GM19239 (cell line): ENCODE results near the gene GRAMD1B.

Experiments used
- DNase-seq: peaks from one replicate; pipeline ENCODE4 v3.0.0; 2011; ENCODE audit warnings: low spot score; ENCODE audit not compliant: insufficient read length
- FAIRE-seq: peaks from 2 replicates; lab custom pipeline; 2011; peaks lifted over from hg19 to GRCh38; lab: Jason Lieb, UNC

The GRAMD1B gene

DNA sequence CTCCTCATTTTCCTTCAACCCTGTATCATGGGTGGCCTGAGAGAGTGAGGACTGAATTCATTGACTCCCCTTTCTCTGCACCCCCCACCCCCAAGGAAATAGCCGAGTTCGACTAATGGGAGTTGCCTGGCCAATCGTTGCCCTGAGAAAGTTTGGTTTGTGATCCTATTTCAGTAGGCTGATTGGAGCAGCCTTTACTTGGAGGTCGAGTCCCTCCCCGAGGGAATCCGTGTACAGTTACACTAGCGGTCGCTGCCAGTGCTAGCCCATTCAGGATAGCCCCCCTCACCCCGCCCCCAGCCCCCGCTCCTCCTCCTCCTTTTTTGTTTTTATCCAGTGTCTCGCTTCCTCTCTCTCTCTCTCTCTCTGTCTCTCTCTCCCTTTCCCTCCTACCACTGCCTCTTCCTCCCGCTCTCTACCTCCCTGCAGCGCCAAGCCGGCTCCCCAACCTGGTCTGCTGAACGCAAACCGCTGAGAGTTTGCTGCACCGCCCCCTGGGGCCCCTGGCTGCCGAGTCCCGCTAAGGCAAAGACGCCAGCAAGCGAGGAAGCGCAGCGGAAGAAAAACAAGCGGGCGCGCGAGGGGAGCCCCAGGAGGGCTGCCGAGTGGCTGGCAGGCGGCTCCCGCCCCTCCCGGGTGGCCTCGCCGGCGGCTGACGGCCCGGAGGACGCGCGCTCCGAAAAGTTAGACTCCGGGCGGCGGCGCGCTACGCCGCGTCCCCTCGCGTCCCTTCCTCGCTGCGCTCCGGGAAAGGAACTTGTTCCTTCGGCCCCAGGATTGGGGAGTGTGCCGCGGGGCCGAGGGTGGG, at the start of gene GRAMD1B:
Gene GRAMD1B (plus strand): TSS at position 357 of the 808 bp plus-strand sequence. CDS start 524 bp downstream, outside the sequence.
- FAIRE-seq, result peak; percentile 76

GRCh38 chr11:123381149-123381548, 48.9 kb upstream of the GRAMD1B start:
- FAIRE-seq, result no peak

More for the DNA sequence above, at the start of gene GRAMD1B:
- peak; percentile 48 for DNase-seq

GRCh38 chr11:123381817-123382554, 48.1 kb upstream of the GRAMD1B start:
- FAIRE-seq (peak; percentile 93), DNase-seq (no peak)

More at GRCh38 chr11:123381149-123381548, 48.9 kb upstream of the GRAMD1B start:
- no peak for DNase-seq

DNA sequence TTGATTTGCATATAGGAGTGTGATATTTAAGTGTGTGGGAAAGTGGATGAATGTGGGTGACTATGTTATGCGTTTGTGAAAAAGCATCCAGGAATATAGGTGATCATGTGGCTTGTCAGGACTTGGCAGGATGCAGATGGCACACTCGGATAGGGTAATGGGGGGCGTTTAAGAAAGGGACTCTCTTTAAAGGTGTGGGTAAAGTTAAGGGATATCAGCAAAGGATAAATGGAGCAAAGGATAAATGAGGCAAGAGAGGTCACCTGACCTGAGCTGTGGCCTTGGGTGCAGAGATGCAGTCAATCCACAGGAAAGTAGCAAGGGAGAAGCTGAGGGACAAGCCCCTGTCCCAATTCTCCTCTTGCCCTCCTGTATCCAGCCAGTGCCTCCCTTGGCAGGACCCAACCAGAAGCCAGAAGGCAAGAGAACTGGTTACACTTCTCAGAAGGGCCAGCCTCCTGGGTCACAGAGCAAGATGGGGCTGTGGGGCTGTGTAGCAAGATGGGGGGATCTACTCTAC, 47.5 kb upstream of the GRAMD1B start:
- FAIRE-seq (no peak), DNase-seq (no peak)

- FAIRE-seq (no peak), DNase-seq (no peak)
Measured at GRCh38 chr11:123384116-123384515, 46.0 kb upstream of the GRAMD1B start.

GRCh38 chr11:123386796-123387510, 43.1 kb upstream of the GRAMD1B start:
- FAIRE-seq (no peak), DNase-seq (no peak)

GRCh38 chr11:123388640-123389039, 41.4 kb upstream of the GRAMD1B start:
- no peak for DNase-seq
- FAIRE-seq, result no peak

- no peak for FAIRE-seq
- no peak for DNase-seq
Measured at GRCh38 chr11:123390146-123390545, 39.9 kb upstream of the GRAMD1B start.

GRCh38 chr11:123391646-123392348, 38.3 kb upstream of the GRAMD1B start:
- DNase-seq, result no peak

GRCh38 chr11:123392431-123392830, 37.6 kb upstream of the GRAMD1B start:
- FAIRE-seq (no peak), DNase-seq (no peak)

More at GRCh38 chr11:123391646-123392348, 38.3 kb upstream of the GRAMD1B start:
- FAIRE-seq, result peak; percentile 87

- peak; percentile 56 for FAIRE-seq
Measured at GRCh38 chr11:123392844-123393243, 37.2 kb upstream of the GRAMD1B start.

GRCh38 chr11:123393312-123393927, 36.6 kb upstream of the GRAMD1B start:
- DNase-seq (no peak), FAIRE-seq (peak; percentile 78)

More at GRCh38 chr11:123392844-123393243, 37.2 kb upstream of the GRAMD1B start:
- DNase-seq, result no peak

GRCh38 chr11:123404676-123405075, 25.4 kb upstream of the GRAMD1B start:
- FAIRE-seq (no peak), DNase-seq (no peak)

- no peak for DNase-seq
- peak; percentile 33 for FAIRE-seq
Measured at GRCh38 chr11:123405123-123405592, 24.9 kb upstream of the GRAMD1B start.

DNA sequence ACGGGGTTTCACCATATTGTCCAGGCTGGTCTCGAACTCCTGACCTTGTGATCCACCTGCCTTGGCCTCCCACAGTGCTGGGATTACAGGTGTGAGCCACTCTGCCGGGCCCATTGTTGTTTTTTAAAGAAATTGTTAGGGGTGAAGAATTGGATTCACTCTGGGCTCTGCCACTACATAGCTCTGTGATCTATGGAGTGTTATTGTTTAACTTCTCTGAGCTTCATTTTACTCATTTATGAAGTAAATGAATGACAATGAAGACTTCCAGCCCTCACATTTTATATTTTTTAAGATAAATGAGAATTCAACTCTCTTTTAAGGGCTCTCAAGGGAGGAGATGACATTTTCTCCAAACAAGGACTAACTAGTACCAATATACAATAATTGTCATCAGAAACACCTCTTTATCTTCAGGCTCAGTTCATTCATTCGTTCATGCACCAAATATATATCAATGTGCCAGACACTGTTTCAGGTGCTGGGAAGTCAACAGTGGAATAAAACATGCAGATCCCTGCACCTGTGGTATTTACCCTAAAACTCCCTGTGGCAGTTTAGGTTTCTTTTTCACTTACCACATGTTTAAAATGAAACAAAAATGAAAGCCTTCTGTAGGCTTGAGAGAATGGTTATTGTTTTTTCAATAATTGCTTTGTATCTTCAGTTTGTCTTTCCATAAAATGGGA, 23.5 kb upstream of the GRAMD1B start:
- FAIRE-seq (peak; percentile 95), DNase-seq (no peak)

DNA sequence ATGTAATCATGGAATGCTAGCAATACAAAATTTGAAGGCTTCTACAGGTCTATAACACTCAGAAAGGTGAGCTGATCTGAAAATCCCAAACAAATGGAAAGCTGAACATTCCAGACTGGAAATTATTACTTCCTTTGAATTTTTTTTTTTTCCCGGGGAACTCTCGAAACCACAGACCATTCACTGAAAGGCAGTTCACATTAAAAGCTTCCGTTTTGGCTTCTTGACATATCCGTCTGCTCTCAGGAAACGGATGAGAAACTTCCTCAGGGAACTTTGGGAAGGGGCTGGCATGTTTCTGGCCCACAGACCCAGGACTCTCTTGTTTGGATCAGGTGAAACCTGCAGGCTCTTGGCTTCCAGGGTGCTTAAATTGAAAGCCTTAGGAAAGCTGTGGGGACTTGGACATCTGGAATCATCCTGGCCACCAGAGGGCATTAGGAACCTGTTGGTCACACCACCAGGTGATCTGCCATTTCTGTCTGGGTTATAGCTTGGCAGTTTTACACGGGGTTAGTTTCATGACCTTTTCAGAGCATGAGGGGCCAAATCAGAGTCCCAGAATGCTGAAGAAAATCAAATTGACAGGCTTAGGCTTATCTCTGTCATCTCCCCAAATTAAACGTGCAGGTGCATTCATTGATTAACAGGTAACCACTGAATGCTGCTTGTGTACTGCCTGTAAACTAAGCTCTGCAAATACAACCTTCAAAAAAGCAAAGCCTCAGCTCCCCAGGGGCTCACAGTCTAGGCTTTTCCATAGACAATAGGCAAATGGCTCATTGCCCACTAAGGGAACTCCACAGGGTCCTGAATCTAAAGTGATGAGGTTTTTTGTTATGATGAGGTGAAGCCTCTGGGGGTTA, 22.7 kb upstream of the GRAMD1B start:
- FAIRE-seq, result no peak
- peak; percentile 38 for DNase-seq

DNA sequence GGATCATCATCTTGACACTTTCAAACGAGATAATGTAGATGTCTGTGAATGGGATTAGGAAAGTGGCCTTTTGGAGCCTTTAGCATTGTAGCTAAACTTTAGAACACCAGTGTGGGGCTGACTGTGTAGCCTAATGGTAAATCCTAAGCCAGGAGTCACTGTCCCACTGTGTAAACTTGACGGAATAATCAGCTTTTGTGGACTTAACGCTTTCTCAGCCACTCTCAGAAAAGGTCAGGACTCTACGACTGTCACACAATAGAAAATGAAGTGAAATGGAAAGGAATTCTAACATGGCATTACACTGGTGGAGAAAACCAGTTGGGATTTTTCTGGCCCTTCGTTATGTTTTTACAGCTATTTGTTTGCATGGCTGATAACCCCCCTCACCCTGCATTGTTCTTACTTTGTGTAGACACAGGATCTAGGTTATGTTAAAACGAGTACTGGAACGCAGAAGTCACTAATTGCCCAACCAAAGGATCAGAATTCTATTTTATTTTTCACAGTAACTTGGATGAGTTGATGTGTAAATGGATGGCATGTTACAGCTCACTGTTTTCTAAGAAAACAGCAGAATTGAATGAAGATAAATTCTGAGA, 22.0 kb upstream of the GRAMD1B start:
- no peak for FAIRE-seq
- no peak for DNase-seq
